ENCODE results near the gene RAPGEF4.

The RAPGEF4 gene

DNA sequence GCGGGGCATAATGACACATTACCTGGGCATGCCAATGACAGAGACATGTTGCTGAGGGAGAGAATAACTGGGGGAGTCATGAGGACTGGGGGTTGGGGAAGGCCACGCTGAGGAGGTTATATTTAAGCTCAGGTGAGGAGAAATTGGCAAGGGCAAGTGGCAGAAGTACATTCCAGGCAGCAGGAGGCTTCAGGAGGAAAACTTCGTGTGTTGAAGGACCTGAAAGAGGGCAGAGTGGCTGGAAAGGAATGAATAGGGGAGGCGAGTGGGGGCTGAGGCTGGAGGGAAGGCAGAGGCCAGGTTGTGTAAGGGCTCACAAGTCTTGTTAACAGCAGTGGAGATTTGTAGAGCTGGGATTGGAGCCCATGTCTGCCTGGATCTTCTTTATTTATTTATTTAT is 166.3 kb downstream of the RAPGEF4 start:
- no peak for DNase-seq (ENCODE audit: low read depth)
- TF ChIP-seq, protein P1, sequence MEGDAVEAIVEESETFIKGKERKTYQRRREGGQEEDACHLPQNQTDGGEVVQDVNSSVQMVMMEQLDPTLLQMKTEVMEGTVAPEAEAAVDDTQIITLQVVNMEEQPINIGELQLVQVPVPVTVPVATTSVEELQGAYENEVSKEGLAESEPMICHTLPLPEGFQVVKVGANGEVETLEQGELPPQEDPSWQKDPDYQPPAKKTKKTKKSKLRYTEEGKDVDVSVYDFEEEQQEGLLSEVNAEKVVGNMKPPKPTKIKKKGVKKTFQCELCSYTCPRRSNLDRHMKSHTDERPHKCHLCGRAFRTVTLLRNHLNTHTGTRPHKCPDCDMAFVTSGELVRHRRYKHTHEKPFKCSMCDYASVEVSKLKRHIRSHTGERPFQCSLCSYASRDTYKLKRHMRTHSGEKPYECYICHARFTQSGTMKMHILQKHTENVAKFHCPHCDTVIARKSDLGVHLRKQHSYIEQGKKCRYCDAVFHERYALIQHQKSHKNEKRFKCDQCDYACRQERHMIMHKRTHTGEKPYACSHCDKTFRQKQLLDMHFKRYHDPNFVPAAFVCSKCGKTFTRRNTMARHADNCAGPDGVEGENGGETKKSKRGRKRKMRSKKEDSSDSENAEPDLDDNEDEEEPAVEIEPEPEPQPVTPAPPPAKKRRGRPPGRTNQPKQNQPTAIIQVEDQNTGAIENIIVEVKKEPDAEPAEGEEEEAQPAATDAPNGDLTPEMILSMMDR (IDR thresholded peaks at IDR 0.05; ENCODE audit: insufficient read depth, low read depth, low read length, missing control alignments), result no peak

DNA sequence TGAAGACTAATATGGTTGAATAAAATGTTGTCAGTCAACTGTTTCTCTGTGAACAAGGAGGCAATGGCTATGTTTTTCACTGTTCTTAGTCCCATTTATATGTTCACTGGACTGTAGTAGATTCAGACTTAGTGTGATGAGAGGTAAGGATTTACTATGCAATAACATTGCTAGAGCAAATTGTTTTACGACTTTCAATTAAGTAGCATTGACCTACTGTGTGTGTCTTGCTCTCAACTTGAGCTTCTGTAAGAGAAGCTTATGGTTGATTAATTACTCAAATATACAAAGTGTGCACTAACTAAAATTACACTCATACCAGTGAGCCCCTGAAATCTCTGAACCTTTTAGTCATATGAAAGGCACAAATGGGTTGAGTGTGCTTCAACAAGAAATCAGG is 168.6 kb downstream of the RAPGEF4 start:
- H3K4me3 ChIP-seq (ENCODE audit: low read depth, low read length), result no peak overlapping the region
- no peak for DNase-seq (ENCODE audit: low read depth)
- TF ChIP-seq, protein P1 (IDR thresholded peaks at IDR 0.05; ENCODE audit: insufficient read depth, low read depth, low read length, missing control alignments), result no peak

More for the DNA sequence above, 166.3 kb downstream of the RAPGEF4 start:
- no peak overlapping the region for H3K4me3 ChIP-seq (ENCODE audit: low read depth, low read length)

- H3K4me3 ChIP-seq (ENCODE audit: low read depth, low read length), result no peak overlapping the region
- no peak for DNase-seq (ENCODE audit: low read depth)
- TF ChIP-seq, protein P1 (IDR thresholded peaks at IDR 0.05; ENCODE audit: insufficient read depth, low read depth, low read length, missing control alignments), result no peak
Measured at GRCh38 chr2:172905937-172906811, 170.5 kb downstream of the RAPGEF4 start.

- DNase-seq (ENCODE audit: low read depth), result peak; percentile 21
- no peak overlapping the region for H3K4me3 ChIP-seq (ENCODE audit: low read depth, low read length)
- TF ChIP-seq, protein P1 (IDR thresholded peaks at IDR 0.05; ENCODE audit: insufficient read depth, low read depth, low read length, missing control alignments), result no peak
Measured at GRCh38 chr2:172908275-172908674, 172.6 kb downstream of the RAPGEF4 start.

GRCh38 chr2:172909454-172909853 is 173.8 kb downstream of the RAPGEF4 start:
- H3K4me3 ChIP-seq (ENCODE audit: low read depth, low read length), result no peak overlapping the region
- DNase-seq (ENCODE audit: low read depth), result peak; percentile 57
- TF ChIP-seq, protein P1 (IDR thresholded peaks at IDR 0.05; ENCODE audit: insufficient read depth, low read depth, low read length, missing control alignments), result no peak

DNA sequence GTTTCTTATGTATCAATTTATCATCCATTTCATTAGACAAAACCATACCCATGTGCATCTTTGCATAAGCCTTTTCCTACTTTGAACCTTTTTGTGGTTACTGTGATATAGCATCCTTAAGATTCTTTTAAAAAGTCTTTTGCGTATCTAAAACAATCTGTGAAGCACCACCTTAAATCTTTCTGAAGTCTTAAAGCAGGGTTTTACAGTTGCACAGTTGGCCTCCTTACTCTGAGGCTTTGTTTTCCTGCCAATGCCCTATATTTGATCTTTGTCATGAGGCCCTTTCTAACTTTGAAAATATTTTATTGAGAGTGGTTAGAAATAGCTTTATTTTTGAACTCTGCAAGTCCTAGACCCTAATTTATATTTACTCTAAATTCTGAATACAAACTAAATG is 176.6 kb downstream of the RAPGEF4 start:
- H3K4me3 ChIP-seq (ENCODE audit: low read depth, low read length), result no peak overlapping the region
- no peak for DNase-seq (ENCODE audit: low read depth)
- TF ChIP-seq, protein P1 (IDR thresholded peaks at IDR 0.05; ENCODE audit: insufficient read depth, low read depth, low read length, missing control alignments), result no peak
